Transverse colon (tissue), 4 donors: ENCODE results near the gene DNAJC7.

Experiments used
- CTCF ChIP-seq, 5 experiments: fragments of 200-600 bp in 3 of 5; fragments of 450-650 bp in 2 of 5; sonication (generic) in 3 of 5; IDR thresholded peaks; 1 replicate in 2 of 5; 2 replicates in 3 of 5; pipeline ENCODE4 v1.5.1; 2016 to 2017; ENCODE audit warnings: antibody characterized with exemption in 5 of 5, inconsistent platforms in 3 of 5, mild to moderate bottlenecking in 2 of 5, moderate library complexity in 1 of 5
- EP300 ChIP-seq: sonication (generic); formaldehyde crosslinking; IDR thresholded peaks from one replicate; pipeline ENCODE4 v1.6.1; 2017; ENCODE audit warnings: antibody characterized with exemption, low read depth
- POLR2A ChIP-seq: fragments of 450-650 bp; IDR thresholded peaks from one replicate; pipeline ENCODE4 v1.6.1; 2016; ENCODE audit warnings: antibody characterized with exemption, mild to moderate bottlenecking, moderate library complexity
- POLR2AphosphoS5 ChIP-seq, 3 donors: sonication (generic); formaldehyde crosslinking; IDR thresholded peaks; one replicate each; pipeline ENCODE4 v1.6.1; 2016; ENCODE audit warnings: antibody characterized with exemption in 3 of 3

GRCh38 chr17:41959336-41960095 lies 57.7 kb downstream of the DNAJC7 start:
- TF ChIP-seq CTCF (IDR thresholded peaks at IDR 0.05): no peak
- no peak for TF ChIP-seq POLR2A
- TF ChIP-seq POLR2AphosphoS5 (IDR thresholded peaks at IDR 0.05): no peak
- no peak for TF ChIP-seq EP300
